ENCODE measurements around the gene DAPK2.

DNA sequence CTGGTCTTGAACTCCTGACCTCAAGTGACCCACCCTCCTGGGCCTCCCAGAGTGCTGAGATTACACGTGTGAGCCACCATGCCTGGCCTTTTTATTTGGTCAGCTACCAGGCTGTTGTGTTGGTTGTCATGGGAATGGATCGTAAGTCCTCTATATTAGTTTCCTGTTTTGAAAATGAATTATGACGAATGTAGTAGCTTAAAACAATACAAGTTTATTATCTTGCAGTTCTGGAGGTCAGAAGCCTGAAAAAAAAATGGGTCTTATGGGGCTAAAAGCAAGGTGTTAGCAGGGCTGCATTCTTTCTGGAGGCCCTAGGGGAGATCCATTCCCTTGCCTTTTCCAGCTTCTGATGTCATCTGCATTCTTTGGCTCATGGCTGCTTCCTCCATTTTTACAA is 187.4 kb downstream of the DAPK2 start:
- TF ChIP-seq, protein P1, sequence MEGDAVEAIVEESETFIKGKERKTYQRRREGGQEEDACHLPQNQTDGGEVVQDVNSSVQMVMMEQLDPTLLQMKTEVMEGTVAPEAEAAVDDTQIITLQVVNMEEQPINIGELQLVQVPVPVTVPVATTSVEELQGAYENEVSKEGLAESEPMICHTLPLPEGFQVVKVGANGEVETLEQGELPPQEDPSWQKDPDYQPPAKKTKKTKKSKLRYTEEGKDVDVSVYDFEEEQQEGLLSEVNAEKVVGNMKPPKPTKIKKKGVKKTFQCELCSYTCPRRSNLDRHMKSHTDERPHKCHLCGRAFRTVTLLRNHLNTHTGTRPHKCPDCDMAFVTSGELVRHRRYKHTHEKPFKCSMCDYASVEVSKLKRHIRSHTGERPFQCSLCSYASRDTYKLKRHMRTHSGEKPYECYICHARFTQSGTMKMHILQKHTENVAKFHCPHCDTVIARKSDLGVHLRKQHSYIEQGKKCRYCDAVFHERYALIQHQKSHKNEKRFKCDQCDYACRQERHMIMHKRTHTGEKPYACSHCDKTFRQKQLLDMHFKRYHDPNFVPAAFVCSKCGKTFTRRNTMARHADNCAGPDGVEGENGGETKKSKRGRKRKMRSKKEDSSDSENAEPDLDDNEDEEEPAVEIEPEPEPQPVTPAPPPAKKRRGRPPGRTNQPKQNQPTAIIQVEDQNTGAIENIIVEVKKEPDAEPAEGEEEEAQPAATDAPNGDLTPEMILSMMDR (IDR thresholded peaks at IDR 0.05; ENCODE audit: low read depth, low read length) = no peak
- TF ChIP-seq POLR2A (IDR thresholded peaks at IDR 0.05; ENCODE audit: extremely low read depth, insufficient read length) (no peak), MYC (IDR thresholded peaks at IDR 0.05; ENCODE audit: low read depth, low read length) (no peak)
- TF ChIP-seq, protein P2, sequence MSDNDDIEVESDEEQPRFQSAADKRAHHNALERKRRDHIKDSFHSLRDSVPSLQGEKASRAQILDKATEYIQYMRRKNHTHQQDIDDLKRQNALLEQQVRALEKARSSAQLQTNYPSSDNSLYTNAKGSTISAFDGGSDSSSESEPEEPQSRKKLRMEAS (IDR thresholded peaks at IDR 0.05; ENCODE audit: low read depth, low read length) = no peak
